ENCODE results near the gene UBE2D2. TPM values are rescaled to one million over a fixed set of nuclear protein-coding genes. Genes with fewer than 3 reads are reported as not detected.

UBE2D2 gene
- total RNA-seq, 1 experiment from 2014 or later, result 222 TPM

DNA sequence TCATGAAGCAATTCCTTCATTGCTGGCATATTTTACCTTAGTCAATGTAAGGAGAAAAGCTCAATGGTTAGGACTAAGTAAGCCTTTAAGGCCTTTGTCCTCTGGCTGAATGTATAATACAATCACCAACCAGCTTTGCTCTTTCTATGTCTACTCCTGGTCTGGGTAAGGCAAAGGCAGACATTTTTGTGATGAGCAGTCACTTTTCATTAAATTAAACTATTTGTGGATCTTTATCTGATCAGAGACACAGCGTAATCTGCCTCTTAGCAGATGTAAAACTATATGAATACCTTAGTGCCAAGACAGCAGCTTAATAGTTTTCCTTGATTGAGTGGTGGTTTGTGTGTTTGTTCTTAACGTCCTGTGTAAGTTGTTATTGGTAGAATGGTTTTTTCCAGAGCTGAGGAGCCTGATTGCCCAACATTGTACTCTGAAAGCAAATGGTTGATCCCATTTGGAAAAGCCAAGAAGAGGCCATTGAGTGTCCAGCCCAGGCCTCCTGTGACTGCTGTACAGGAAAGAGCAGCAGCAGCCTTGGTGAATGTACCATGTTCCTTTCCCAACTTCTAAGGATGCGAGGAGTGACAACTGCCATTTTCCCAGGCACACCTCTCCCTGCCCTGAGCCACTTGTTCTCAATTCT, 70.5 kb downstream of the UBE2D2 start:
- TF ChIP-seq POLR2AphosphoS5 (IDR thresholded peaks at IDR 0.05; ENCODE audit: low read depth, low read length), result no peak
- TF ChIP-seq SIN3A (IDR thresholded peaks at IDR 0.05; ENCODE audit: borderline replicate concordance, insufficient read depth, low read depth, low read length), result no peak
- TF ChIP-seq, protein P1, sequence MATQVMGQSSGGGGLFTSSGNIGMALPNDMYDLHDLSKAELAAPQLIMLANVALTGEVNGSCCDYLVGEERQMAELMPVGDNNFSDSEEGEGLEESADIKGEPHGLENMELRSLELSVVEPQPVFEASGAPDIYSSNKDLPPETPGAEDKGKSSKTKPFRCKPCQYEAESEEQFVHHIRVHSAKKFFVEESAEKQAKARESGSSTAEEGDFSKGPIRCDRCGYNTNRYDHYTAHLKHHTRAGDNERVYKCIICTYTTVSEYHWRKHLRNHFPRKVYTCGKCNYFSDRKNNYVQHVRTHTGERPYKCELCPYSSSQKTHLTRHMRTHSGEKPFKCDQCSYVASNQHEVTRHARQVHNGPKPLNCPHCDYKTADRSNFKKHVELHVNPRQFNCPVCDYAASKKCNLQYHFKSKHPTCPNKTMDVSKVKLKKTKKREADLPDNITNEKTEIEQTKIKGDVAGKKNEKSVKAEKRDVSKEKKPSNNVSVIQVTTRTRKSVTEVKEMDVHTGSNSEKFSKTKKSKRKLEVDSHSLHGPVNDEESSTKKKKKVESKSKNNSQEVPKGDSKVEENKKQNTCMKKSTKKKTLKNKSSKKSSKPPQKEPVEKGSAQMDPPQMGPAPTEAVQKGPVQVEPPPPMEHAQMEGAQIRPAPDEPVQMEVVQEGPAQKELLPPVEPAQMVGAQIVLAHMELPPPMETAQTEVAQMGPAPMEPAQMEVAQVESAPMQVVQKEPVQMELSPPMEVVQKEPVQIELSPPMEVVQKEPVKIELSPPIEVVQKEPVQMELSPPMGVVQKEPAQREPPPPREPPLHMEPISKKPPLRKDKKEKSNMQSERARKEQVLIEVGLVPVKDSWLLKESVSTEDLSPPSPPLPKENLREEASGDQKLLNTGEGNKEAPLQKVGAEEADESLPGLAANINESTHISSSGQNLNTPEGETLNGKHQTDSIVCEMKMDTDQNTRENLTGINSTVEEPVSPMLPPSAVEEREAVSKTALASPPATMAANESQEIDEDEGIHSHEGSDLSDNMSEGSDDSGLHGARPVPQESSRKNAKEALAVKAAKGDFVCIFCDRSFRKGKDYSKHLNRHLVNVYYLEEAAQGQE (IDR thresholded peaks at IDR 0.05; ENCODE audit: insufficient read depth in 1 of 2, low read depth in 2 of 2, low read length in 1 of 2), result no peak
- TF ChIP-seq, protein P2, sequence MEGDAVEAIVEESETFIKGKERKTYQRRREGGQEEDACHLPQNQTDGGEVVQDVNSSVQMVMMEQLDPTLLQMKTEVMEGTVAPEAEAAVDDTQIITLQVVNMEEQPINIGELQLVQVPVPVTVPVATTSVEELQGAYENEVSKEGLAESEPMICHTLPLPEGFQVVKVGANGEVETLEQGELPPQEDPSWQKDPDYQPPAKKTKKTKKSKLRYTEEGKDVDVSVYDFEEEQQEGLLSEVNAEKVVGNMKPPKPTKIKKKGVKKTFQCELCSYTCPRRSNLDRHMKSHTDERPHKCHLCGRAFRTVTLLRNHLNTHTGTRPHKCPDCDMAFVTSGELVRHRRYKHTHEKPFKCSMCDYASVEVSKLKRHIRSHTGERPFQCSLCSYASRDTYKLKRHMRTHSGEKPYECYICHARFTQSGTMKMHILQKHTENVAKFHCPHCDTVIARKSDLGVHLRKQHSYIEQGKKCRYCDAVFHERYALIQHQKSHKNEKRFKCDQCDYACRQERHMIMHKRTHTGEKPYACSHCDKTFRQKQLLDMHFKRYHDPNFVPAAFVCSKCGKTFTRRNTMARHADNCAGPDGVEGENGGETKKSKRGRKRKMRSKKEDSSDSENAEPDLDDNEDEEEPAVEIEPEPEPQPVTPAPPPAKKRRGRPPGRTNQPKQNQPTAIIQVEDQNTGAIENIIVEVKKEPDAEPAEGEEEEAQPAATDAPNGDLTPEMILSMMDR (IDR thresholded peaks at IDR 0.05), result no peak
- TF ChIP-seq TCF7L2 (IDR thresholded peaks at IDR 0.05; ENCODE audit: low read depth, low read length), result no peak
- H3K27me3 ChIP-seq (ENCODE audit: control insufficient read depth, insufficient read depth, low read length), result no peaks in the 10 kb centered on the region
- H3K9me3 ChIP-seq (ENCODE audit: control insufficient read depth, insufficient read depth, low read depth, low read length), result no peaks in the 10 kb centered on the region
- no peak overlapping the region for H3K27ac ChIP-seq (ENCODE audit: low read length)
- no peak for DNase-seq (ENCODE audit: low read depth, low spot score)
- BruUV-seq (replicated peaks), result no TSS peak
- H3K4me1 ChIP-seq (ENCODE audit: control insufficient read depth, insufficient read depth, low read length), result peaks cover 21% of the 10 kb centered on the region
- no peak overlapping the region for H3K4me3 ChIP-seq (ENCODE audit: low read depth in 2 of 2, low read length in 2 of 2)
- ChIA-PET CTCF (interaction anchor here (1.0 to 4.6 kb wide), 2 partner anchors 16 to 135 kb away, joined by 4 to 24 read pairs; no protein-coding TSS in a partner anchor), POLR2A (no interaction called here)
- in situ Hi-C loops (cut with HindIII; ENCODE audit: low pct_unique_long_range_greater_than_20kb, low sequenced_read_pairs) (no loop called here), intact Hi-C loops (cut with micrococcal nuclease; ENCODE audit: unreplicated experiment) (no loop called here)
- no peak for ATAC-seq
- H3K36me3 ChIP-seq (ENCODE audit: control insufficient read depth, insufficient read depth, low read length), result peaks cover 13% of the 10 kb centered on the region; the same call in 1 of the 2 replicates

DNA sequence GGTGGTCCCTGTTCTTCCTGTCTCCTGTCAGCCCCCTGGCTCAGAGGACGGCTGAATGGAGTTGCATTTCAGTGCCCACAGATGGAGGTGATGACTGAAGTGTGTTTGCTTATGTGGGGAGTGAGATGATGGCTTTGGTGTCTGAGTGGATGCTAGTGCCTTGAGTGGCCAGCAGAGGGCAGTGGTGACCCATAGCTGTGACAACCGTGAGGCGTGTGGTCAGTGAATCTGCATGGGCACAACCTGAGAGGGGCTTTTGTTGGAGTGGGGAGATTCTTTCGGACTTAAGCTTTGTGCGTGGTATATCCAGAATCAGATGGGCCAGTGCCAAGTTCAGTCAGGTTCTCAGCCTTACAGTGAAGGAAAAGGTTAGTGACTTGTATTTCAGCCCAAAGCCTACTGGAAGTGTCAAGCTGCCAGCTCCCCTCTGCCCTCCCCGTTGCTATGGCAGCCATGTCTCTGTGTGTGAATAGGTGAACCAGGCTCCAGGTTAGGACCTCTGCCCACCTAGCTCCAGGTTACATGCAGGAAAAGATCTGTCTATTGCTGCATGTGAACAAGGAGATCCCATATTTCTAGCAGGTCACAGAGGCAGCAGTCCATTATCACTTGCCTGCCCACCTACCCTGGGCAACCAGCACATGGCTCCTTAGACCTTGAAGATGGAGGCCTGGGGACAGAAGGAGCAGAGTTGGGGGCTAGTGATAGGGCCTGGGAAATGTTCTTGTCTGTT, 72.3 kb downstream of the UBE2D2 start:
- in situ Hi-C loops (cut with HindIII; ENCODE audit: low pct_unique_long_range_greater_than_20kb, low sequenced_read_pairs), result no loop called here
- no peak for TF ChIP-seq SIN3A (IDR thresholded peaks at IDR 0.05; ENCODE audit: borderline replicate concordance, insufficient read depth, low read depth, low read length)
- TF ChIP-seq, protein P1 (IDR thresholded peaks at IDR 0.05; ENCODE audit: insufficient read depth in 1 of 2, low read depth in 2 of 2, low read length in 1 of 2), result no peak
- peak; percentile 65; the same call in 1 of the 2 replicates for TF ChIP-seq TCF7L2 (IDR thresholded peaks at IDR 0.05; ENCODE audit: low read depth, low read length)
- TF ChIP-seq, protein P2 (IDR thresholded peaks at IDR 0.05), result peak; percentile 98
- peak; percentile 79 for TF ChIP-seq POLR2AphosphoS5 (IDR thresholded peaks at IDR 0.05; ENCODE audit: low read depth, low read length)
- no peaks in the 10 kb centered on the region for H3K9me3 ChIP-seq (ENCODE audit: control insufficient read depth, insufficient read depth, low read depth, low read length)
- peak overlapping the region; percentile 19; the same call in 1 of the 2 replicates for H3K27ac ChIP-seq (ENCODE audit: low read length)
- H3K36me3 ChIP-seq (ENCODE audit: control insufficient read depth, insufficient read depth, low read length), result 0 out of 2 replicates have a peak, but pooled peaks cover 2% of the 10 kb centered on the region
- ATAC-seq (peak; percentile 70), DNase-seq (ENCODE audit: low read depth, low spot score) (peak; percentile 79)
- no peaks in the 10 kb centered on the region for H3K27me3 ChIP-seq (ENCODE audit: control insufficient read depth, insufficient read depth, low read length)
- no TSS peak for BruUV-seq (replicated peaks)
- POLR2A ChIA-PET, result no interaction called here
- peaks cover 32% of the 10 kb centered on the region for H3K4me1 ChIP-seq (ENCODE audit: control insufficient read depth, insufficient read depth, low read length)
- intact Hi-C loops (cut with micrococcal nuclease; ENCODE audit: unreplicated experiment), result loop anchor here (1.0 kb wide), 1 partner anchor 57 kb away; no protein-coding TSS in a partner anchor
- CTCF ChIA-PET, result interaction anchor here (0.5 to 4.6 kb wide), 8 partner anchors 21 to 133 kb away, joined by 3 to 47 read pairs (median 5); no protein-coding TSS in a partner anchor
- no peak overlapping the region for H3K4me3 ChIP-seq (ENCODE audit: low read depth in 2 of 2, low read length in 2 of 2)
